ENCODE data around the gene MAD1L1.
"Not testable (repeated sequence)": the region's sequence is repeated elsewhere in the genome, so short reads cannot be mapped to it uniquely, and the experiment has no call there.

The MAD1L1 gene

DNA sequence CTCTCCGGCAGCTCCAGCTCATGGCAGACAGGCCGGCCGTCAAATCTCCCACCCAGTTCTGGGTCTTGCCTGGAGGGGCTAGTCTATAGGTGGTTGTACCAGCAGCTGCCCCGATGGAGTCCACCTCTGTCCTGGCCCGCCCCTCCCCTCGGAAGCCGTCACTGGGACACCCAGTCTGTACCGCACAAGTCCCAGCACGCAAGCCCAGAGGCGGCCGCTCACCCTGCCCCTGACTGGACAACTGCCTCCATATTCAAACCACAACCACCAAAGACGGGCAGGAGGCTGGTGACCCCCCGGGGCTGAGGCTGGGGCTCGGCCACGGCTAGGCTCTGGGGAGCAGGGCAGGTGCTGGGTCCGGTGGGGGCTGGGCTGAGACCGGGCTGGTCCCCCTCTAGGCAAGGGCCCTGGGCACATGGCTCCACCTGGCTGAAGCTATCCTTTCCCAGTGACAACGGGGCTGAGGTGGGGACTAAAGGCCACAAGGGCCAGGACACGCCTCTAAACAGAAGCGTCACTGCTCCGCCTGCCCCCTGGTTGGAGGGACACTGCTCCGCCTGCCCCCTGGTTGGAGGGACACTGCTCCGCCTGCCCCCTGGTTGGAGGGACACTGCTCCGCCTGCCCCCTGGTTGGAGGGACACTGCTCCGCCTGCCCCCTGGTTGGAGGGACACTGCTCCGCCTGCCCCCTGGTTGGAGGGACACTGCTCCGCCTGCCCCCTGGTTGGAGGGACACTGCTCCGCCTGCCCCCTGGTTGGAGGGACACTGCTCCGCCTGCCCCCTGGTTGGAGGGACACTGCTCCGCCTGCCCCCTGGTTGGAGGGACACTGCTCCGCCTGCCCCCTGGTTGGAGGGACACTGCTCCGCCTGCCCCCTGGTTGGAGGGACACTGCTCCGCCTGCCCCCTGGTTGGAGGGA, 371.6 kb downstream of the MAD1L1 start:
- not testable (repeated sequence) for H3K4me3 ChIP-seq (ENCODE audit: low read depth in 1 of 5, low read length in 5 of 5); H3K27me3 ChIP-seq (ENCODE audit: control insufficient read depth in 5 of 5, insufficient read depth in 4 of 5, low read length in 5 of 5); H3K36me3 ChIP-seq (ENCODE audit: control insufficient read depth in 5 of 5, insufficient read depth in 5 of 5, low read length in 5 of 5); H3K9me3 ChIP-seq (ENCODE audit: control insufficient read depth in 5 of 5, low read length in 5 of 5); H3K27ac ChIP-seq (ENCODE audit: low read depth, low read length); H3K9ac ChIP-seq (ENCODE audit: low read length in 5 of 5)
- H3K4me1 ChIP-seq (ENCODE audit: control insufficient read depth in 5 of 5, insufficient read depth in 5 of 5, low read length in 5 of 5) = peaks cover 0 to 38% (median 32%) of the 10 kb centered on the region in 5 donors

DNA sequence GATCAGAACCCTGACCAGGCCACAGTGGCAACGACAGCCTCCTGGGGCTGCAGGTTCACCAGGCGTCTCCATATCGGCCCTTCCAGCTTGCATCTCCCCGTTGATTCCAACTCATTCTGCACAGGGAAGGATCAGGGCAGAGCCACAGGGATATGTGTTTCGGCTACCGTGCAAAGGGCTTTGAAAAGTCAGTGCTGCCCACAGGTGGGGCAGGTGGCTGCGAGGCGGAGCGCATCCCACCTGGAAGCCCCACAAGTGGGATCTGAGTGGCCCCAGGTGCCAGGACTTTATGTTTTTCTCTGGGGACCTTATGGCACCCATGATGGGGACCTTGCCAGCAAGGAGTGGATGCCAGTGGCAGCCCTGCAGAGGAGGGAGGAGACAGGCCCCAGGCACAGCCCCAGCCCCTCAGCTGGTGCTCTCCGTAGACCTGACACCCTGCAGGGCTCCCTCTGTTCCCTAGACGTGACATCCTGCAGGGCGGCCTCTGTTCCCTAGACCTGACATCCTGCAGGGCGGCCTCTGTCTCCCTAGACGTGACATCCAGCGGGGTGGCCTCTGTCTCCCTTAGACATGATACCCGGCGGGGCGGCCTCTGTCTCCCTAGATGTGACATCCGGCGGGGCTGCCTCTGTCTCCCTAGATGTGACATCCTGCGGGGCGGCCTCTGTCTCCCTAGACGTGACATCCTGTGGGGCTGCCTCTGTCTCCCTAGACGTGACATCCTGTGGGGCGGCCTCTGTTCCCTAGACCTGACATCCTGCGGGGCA, 373.3 kb downstream of the MAD1L1 start:
- H3K4me3 ChIP-seq (ENCODE audit: low read depth in 1 of 5, low read length in 5 of 5) = no peak overlapping the region
- H3K27ac ChIP-seq (ENCODE audit: low read depth, low read length) = no peak overlapping the region
- peaks cover 0 to 33% (median 31%) of the 10 kb centered on the region in 5 donors for H3K4me1 ChIP-seq (ENCODE audit: control insufficient read depth in 5 of 5, insufficient read depth in 5 of 5, low read length in 5 of 5)
- H3K27me3 ChIP-seq (ENCODE audit: control insufficient read depth in 5 of 5, insufficient read depth in 4 of 5, low read length in 5 of 5) = no peaks in the 10 kb centered on the region
- no peak overlapping the region for H3K9ac ChIP-seq (ENCODE audit: low read length in 5 of 5)
- H3K9me3 ChIP-seq (ENCODE audit: control insufficient read depth in 5 of 5, low read length in 5 of 5) = no peaks in the 10 kb centered on the region
- H3K36me3 ChIP-seq (ENCODE audit: control insufficient read depth in 5 of 5, insufficient read depth in 5 of 5, low read length in 5 of 5) = no peaks in the 10 kb centered on the region

DNA sequence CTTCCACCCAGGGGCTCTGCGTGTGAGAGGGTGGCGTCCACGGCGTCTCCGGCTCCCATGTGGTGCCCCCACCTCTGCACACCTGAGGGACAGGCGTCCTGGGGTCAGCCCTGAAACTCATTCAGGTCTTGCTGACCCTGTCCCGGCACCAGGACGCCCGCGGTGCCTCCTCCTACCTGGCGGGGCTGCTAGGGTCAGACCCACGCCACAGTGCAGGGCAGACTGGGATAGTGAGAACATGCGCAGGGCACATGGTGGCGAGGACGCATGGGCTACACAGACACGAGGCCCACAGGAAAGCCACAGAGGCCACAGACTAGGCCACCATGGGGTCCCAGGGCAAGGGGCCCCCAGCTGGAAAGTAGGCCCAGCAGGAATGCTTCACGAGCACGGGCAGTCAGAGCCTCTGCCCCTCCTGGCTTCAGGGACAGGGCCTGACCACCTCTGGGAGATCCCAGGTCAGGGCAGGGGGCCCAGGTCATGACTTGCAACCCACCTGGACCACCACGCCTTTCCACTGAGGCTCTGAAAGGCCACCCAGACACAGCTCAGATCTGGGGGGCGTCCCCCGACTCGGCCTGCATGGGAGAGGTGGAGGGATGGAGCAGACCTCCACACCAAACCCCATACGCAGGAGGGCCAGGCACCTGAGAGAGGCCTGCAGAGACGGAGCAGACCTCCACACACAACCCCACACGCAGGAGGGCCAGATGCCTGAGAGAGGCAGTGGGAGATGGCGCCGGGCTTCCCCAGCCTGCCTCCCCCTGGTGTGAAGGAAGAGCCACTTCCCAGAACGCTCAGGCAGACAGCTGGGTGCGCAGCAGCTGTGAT, 374.1 kb downstream of the MAD1L1 start:
- H3K27ac ChIP-seq (ENCODE audit: low read depth, low read length) = no peak overlapping the region
- H3K9ac ChIP-seq (ENCODE audit: low read length in 5 of 5) = no peak overlapping the region
- no peaks in the 10 kb centered on the region for H3K27me3 ChIP-seq (ENCODE audit: control insufficient read depth in 5 of 5, insufficient read depth in 4 of 5, low read length in 5 of 5)
- no peaks in the 10 kb centered on the region for H3K36me3 ChIP-seq (ENCODE audit: control insufficient read depth in 5 of 5, insufficient read depth in 5 of 5, low read length in 5 of 5)
- H3K9me3 ChIP-seq (ENCODE audit: control insufficient read depth in 5 of 5, low read length in 5 of 5) = no peaks in the 10 kb centered on the region
- H3K4me3 ChIP-seq (ENCODE audit: low read depth in 1 of 5, low read length in 5 of 5) = no peak overlapping the region
- H3K4me1 ChIP-seq (ENCODE audit: control insufficient read depth in 5 of 5, insufficient read depth in 5 of 5, low read length in 5 of 5) = peaks cover 0 to 32% (median 25%) of the 10 kb centered on the region in 5 donors

DNA sequence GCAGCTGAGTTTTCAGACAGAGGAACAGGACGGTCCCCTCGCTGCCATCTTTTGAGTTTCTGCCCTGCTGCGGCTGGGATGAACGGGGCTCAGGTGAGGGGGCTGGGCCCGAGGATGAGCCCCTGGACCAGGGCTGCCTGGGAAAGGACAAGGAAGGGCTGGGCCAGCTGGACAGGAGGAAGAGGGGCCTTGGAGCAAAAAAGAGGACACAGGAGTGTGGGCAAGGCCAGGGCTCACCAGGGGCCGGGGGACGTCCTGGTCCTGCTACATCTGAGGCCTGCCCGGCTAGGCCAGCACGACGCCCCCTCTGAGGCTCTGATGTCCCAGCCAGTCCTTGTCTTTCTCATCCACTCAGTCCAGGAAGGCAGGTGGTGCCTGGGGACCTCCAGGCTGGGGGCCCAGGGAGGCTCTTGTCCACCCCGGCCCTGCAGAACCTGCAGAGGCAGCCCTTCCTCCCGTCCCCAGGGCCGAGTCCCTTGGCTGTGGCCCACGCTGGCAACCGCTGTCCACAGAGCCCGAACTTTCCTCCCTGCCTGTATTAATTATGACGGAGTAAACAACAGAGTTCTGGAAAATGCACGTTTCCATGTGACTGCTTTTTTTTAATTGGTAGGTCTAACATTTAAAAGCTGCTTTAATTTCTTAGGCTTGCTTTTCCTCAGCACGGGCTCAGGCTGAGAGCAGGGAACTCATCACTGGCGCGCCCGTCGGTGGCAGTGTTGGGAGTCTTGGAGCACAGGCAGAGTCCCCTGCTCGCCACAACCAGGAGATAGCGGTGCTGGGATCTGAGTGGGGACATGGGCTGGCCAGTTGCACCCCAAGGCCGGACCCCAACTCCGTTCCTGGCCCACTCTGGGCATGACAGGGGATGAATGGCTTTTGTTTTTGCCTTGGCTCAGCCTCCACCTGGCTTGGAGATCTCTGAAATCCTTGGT, 375.0 kb downstream of the MAD1L1 start:
- Histone ChIP-seq H3K4me3 (ENCODE audit: low read depth in 1 of 5, low read length in 5 of 5) (no peak overlapping the region), H3K9me3 (ENCODE audit: control insufficient read depth in 5 of 5, low read length in 5 of 5) (no peaks in the 10 kb centered on the region), H3K27ac (ENCODE audit: low read depth, low read length) (no peak overlapping the region), H3K9ac (ENCODE audit: low read length in 5 of 5) (no peak overlapping the region), H3K4me1 (ENCODE audit: control insufficient read depth in 5 of 5, insufficient read depth in 5 of 5, low read length in 5 of 5) (peaks cover 0 to 24% (median 18%) of the 10 kb centered on the region in 5 donors), H3K36me3 (ENCODE audit: control insufficient read depth in 5 of 5, insufficient read depth in 5 of 5, low read length in 5 of 5) (no peaks in the 10 kb centered on the region), H3K27me3 (ENCODE audit: control insufficient read depth in 5 of 5, insufficient read depth in 4 of 5, low read length in 5 of 5) (no peaks in the 10 kb centered on the region)

GRCh38 chr7:1856888-1857441, 375.8 kb downstream of the MAD1L1 start:
- Histone ChIP-seq H3K4me1 (ENCODE audit: control insufficient read depth in 5 of 5, insufficient read depth in 5 of 5, low read length in 5 of 5) (peaks cover 0 to 16% (median 11%) of the 10 kb centered on the region in 5 donors), H3K9me3 (ENCODE audit: control insufficient read depth in 5 of 5, low read length in 5 of 5) (no peaks in the 10 kb centered on the region), H3K27me3 (ENCODE audit: control insufficient read depth in 5 of 5, insufficient read depth in 4 of 5, low read length in 5 of 5) (no peaks in the 10 kb centered on the region), H3K36me3 (ENCODE audit: control insufficient read depth in 5 of 5, insufficient read depth in 5 of 5, low read length in 5 of 5) (no peaks in the 10 kb centered on the region), H3K9ac (ENCODE audit: low read length in 5 of 5) (no peak overlapping the region), H3K4me3 (ENCODE audit: low read depth in 1 of 5, low read length in 5 of 5) (no peak overlapping the region), H3K27ac (ENCODE audit: low read depth, low read length) (no peak overlapping the region)

DNA sequence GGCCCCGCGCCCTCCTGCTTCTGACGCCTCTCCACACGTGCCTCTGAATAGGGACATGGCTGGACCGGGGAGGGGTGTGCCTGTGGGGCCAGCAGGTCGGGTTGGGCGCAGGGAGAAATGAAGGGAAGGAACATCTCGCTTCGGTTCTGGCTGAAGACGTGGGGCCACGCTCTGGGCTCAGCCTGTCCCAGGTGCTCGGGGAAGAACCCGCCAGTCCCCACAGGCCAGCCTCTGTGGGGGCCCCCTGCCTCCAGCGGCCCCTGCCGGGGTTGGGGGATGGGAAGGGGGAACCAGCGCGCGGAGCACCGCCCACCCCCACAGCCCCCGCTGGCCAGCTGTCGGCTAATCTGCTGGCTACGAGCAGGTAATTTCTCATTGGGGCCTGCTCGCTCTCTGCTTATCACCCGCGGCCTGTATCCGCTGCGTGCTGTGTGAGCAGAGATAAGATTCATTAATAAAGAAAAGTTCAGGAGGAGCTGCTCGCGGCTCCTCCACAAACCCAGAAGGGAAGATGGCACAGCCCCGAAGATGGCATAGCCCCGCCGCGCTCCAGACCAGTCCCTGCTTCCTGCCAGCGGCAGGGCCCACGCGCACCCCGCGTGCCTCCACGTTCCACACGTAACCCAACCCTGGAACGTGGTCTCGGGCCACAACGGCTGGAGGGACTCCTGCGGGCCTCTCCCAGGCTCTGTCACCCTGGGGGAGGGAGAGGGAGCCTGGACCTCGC, 376.4 kb downstream of the MAD1L1 start:
- H3K9me3 ChIP-seq (ENCODE audit: control insufficient read depth in 5 of 5, low read length in 5 of 5) = no peaks in the 10 kb centered on the region
- H3K4me1 ChIP-seq (ENCODE audit: control insufficient read depth in 5 of 5, insufficient read depth in 5 of 5, low read length in 5 of 5) = peaks cover 0 to 13% (median 9%) of the 10 kb centered on the region in 5 donors
- no peaks in the 10 kb centered on the region for H3K36me3 ChIP-seq (ENCODE audit: control insufficient read depth in 5 of 5, insufficient read depth in 5 of 5, low read length in 5 of 5)
- no peak overlapping the region for H3K27ac ChIP-seq (ENCODE audit: low read depth, low read length)
- H3K27me3 ChIP-seq (ENCODE audit: control insufficient read depth in 5 of 5, insufficient read depth in 4 of 5, low read length in 5 of 5) = no peaks in the 10 kb centered on the region
- H3K9ac ChIP-seq (ENCODE audit: low read length in 5 of 5) = no peak overlapping the region
- no peak overlapping the region for H3K4me3 ChIP-seq (ENCODE audit: low read depth in 1 of 5, low read length in 5 of 5)

- peaks cover 0 to 13% (median 9%) of the 10 kb centered on the region in 5 donors for H3K4me1 ChIP-seq (ENCODE audit: control insufficient read depth in 5 of 5, insufficient read depth in 5 of 5, low read length in 5 of 5)
- no peaks in the 10 kb centered on the region for H3K36me3 ChIP-seq (ENCODE audit: control insufficient read depth in 5 of 5, insufficient read depth in 5 of 5, low read length in 5 of 5)
- H3K4me3 ChIP-seq (ENCODE audit: low read depth in 1 of 5, low read length in 5 of 5) = no peak overlapping the region
- no peak overlapping the region for H3K27ac ChIP-seq (ENCODE audit: low read depth, low read length)
- H3K27me3 ChIP-seq (ENCODE audit: control insufficient read depth in 5 of 5, insufficient read depth in 4 of 5, low read length in 5 of 5) = no peaks in the 10 kb centered on the region
- no peaks in the 10 kb centered on the region for H3K9me3 ChIP-seq (ENCODE audit: control insufficient read depth in 5 of 5, low read length in 5 of 5)
- H3K9ac ChIP-seq (ENCODE audit: low read length in 5 of 5) = no peak overlapping the region
These were observed 377.0 kb downstream of the MAD1L1 start for GRCh38 chr7:1855725-1856160.

GRCh38 chr7:1854866-1855724, 377.6 kb downstream of the MAD1L1 start:
- H3K4me1 ChIP-seq (ENCODE audit: control insufficient read depth in 5 of 5, insufficient read depth in 5 of 5, low read length in 5 of 5) = peaks cover 0 to 13% (median 9%) of the 10 kb centered on the region in 5 donors
- H3K9ac ChIP-seq (ENCODE audit: low read length in 5 of 5) = no peak overlapping the region
- H3K4me3 ChIP-seq (ENCODE audit: low read depth in 1 of 5, low read length in 5 of 5) = no peak overlapping the region
- H3K27me3 ChIP-seq (ENCODE audit: control insufficient read depth in 5 of 5, insufficient read depth in 4 of 5, low read length in 5 of 5) = no peaks in the 10 kb centered on the region
- H3K9me3 ChIP-seq (ENCODE audit: control insufficient read depth in 5 of 5, low read length in 5 of 5) = no peaks in the 10 kb centered on the region
- H3K36me3 ChIP-seq (ENCODE audit: control insufficient read depth in 5 of 5, insufficient read depth in 5 of 5, low read length in 5 of 5) = no peaks in the 10 kb centered on the region
- H3K27ac ChIP-seq (ENCODE audit: low read depth, low read length) = no peak overlapping the region

All from subcutaneous abdominal adipose tissue (tissue), 5 donors.